GM12873 (cell line): ENCODE data around the gene SYTL2.

Experiments
- TF ChIP-seq, protein P1 (sequence below): IDR thresholded peaks from 2 replicates; pipeline ENCODE4 v1.5.1; 2012; ENCODE audit warnings: low read depth, mild to moderate bottlenecking, moderate library complexity, low read length, control low read depth; ENCODE audit not compliant: insufficient read depth; ENCODE audit errors: missing control alignments

SYTL2 gene

DNA sequence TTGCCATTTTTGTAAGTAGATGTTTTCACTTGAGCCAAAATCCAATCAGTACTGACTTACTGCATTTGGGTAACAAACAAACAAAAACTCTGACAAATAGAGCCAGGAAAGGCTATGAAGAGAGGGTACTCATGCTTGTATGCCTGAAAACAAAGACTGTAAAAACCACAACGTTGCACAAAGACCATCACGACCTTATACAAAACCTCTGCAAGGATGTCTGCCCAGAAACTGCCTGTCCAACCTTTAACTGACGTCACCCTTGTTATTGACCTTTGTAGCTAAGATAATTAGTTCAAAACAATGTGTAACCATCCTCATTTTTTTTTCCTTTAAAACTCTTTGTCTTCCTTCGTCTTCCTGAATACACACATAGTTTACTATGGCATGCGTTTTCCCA is 145.2 kb downstream of the SYTL2 start:
- TF ChIP-seq, protein P1, sequence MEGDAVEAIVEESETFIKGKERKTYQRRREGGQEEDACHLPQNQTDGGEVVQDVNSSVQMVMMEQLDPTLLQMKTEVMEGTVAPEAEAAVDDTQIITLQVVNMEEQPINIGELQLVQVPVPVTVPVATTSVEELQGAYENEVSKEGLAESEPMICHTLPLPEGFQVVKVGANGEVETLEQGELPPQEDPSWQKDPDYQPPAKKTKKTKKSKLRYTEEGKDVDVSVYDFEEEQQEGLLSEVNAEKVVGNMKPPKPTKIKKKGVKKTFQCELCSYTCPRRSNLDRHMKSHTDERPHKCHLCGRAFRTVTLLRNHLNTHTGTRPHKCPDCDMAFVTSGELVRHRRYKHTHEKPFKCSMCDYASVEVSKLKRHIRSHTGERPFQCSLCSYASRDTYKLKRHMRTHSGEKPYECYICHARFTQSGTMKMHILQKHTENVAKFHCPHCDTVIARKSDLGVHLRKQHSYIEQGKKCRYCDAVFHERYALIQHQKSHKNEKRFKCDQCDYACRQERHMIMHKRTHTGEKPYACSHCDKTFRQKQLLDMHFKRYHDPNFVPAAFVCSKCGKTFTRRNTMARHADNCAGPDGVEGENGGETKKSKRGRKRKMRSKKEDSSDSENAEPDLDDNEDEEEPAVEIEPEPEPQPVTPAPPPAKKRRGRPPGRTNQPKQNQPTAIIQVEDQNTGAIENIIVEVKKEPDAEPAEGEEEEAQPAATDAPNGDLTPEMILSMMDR, result no peak

DNA sequence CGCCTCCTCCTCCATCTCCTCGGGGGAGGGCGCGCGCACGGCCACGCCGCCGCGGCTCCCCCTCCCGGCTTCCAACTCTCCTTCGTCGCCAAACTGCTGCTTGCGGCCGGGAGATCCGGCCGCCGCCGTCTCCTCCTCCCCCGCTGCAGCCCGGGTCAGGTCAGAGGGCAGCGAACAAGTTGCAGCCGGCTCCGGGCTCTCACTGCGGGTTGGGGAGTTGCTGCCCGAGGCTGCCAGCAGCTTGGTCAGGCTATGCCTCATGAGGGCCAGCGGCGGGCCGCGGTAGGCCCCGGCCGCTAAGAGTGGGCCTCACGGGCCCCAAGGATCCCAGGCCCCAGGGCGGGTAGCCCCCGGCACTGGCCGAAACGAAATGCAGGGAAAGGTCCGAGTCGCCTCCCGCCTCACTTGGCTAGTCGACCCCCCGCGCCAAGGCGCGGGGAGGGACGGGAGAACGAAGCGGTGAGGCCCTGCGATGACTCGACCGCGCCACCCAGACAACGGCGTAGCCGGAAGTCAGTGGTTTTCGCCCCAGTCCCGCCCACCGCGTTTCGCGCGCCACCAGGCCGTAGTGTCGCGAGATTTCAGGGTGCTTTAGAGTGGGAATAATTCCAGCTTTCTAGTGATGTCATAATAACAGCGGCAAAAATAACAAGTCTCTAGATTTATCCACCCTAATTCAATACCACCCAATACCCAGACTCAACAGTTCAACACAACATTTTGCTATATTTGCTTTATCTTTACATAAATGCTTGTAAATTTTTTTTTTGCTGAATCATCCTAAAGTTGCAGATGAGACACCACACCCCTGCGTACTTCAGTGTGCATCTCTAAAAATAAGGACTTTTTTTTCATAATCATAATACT is 146.1 kb downstream of the SYTL2 start, which contains the start of gene CREBZF:
CREBZF (minus strand) TSS at position 515 of the 867 bp plus-strand sequence; CDS start at position 261, 254 bp downstream.
- TF ChIP-seq, protein P1, result no peak

DNA sequence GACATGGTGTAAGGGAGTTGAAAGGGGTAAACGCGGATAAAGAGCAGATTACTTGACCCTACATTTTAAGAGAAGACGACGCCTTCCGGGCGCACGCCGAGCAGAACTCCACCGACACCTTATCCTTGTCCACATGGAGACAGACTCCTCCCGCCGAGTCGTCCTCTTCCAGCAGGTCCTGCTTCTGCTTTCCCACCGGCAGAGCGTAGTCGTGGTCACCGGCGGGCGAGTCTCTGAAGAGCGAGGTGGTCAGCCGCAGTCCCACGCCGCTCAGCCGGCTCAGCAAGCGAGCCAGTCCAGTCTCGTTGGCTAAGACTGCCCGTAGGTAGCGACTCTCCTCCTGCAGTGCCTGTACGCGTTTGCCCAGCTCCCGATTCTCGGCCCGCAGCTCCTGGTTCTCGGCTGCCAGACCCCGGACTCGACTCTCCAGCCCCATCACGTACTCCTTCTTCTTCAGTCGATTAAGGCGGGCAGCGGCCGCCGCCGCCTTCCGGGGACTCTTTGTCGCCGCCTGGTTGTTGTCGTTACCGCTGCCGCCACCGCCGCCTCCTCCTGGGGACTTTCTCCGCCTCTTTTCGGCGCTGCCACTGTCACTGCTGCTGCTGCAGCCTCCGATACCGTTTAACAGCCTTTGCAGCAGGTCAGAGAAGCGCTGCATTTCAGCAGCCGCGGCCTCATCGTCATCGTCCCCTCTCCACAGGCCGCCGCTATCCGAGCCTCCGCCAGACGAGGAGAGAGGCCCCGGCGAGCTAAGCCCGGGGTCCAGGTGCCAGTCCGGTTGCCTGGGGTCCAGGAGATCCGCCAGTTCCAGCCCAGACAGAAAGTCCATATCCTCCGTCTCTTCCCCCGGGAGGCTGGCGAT is 147.0 kb downstream of the SYTL2 start:
- TF ChIP-seq, protein P1, result peak; percentile 66

DNA sequence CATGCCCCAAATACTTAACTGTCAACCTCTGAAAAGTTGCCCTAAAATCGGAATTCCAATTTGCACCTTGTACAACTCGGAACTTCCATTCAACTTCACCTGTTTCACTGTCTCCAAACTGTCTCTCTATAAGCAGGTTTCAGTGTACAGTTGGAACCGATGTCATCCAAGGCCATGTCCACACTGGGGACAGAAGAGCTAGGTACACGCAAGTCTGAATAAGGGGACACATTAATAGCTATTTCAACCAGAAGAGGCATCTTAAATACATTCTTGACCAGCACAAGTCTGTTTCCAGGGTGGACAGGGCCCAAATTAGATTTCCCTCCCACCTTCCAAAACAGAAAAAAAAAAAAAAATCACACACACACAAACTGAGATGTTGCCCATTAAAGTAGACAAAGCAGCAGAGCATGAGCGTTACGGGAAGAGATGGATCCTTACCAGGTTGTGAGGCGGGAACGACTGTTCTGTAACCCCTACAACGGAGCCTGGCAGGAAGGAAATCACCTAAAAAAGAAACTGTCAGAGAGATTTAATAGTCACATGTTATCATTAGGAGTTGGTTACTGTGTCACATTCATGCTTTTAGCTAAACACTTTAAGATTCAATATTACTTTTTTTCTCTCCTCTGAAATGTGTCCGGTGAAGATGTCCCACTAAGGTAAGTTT is 147.7 kb downstream of the SYTL2 start:
- TF ChIP-seq, protein P1, result no peak

DNA sequence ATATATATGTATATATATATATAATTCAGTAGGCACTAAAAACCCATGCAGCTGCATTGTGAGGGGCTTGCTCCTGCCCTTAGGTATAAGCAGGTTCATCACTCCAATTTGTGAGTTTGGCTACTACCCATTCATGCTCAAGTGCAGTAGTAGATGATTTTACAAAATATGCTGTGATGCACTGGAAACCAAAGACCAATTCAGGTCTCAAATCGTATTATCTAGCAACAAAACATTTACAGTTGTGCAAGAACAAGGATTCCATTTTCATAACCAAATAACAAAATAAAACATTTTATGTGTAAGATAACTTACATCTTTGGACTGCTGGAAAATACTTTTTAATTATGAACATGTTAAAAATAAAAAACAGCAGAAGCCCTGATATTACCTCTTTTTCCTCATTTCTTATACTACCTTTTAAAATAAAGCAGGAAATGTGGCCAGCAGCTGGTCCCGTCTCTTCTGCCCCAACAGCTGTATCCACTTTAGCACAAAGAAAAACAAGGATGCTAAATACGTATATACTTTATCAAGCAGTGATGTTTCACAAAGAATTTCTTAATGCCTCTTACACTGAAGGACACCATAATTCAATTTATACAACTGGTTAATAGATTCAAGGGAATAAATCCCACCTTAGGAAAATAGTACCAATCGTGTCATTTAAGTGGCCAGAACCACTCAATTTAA is 148.8 kb downstream of the SYTL2 start:
- TF ChIP-seq, protein P1, result no peak

DNA sequence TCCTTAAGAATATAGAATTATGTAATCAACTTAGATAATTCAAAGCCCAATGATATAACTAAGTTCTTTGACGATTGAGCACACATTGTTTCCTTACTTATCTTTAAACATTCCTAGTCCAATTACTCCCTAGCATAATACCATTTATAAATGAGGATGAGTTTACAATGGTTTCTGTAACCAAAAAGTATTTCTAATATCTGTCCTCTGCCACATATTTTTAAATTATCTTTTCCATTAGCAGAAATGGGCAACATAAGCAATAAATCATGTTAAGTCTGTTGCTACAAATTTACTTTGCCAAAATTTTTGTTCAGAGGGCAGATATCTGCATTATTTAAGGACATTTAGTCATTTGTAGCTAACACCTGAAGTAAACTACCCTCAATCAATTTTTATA is 152.8 kb downstream of the SYTL2 start:
- TF ChIP-seq, protein P1, result no peak
